Measurements from ENCODE around the gene TLL1.

Gene TLL1

GRCh38 chr4:166064721-166065120, 191.7 kb downstream of the TLL1 start:
- no peak for DNase-seq (ENCODE audit: low read depth)

GRCh38 chr4:166065324-166065723, 192.3 kb downstream of the TLL1 start:
- DNase-seq (ENCODE audit: low read depth): no peak

- no peak for DNase-seq (ENCODE audit: low read depth)
These were observed 193.9 kb downstream of the TLL1 start for GRCh38 chr4:166066936-166067335.

GRCh38 chr4:166067915-166068314, 194.9 kb downstream of the TLL1 start:
- no peak for DNase-seq (ENCODE audit: low read depth)

- no peak for DNase-seq (ENCODE audit: low read depth)
These were observed 200.7 kb downstream of the TLL1 start for GRCh38 chr4:166073783-166074182.

- no peak for DNase-seq (ENCODE audit: low read depth)
These were observed 202.6 kb downstream of the TLL1 start for GRCh38 chr4:166075599-166075998.

GRCh38 chr4:166077782-166078181, 204.7 kb downstream of the TLL1 start:
- no peak for DNase-seq (ENCODE audit: low read depth)

- no peak for DNase-seq (ENCODE audit: low read depth)
These were observed 205.3 kb downstream of the TLL1 start for GRCh38 chr4:166078383-166078782.

GRCh38 chr4:166078955-166079354, 205.9 kb downstream of the TLL1 start:
- DNase-seq (ENCODE audit: low read depth): no peak

GRCh38 chr4:166087569-166087968, 214.5 kb downstream of the TLL1 start:
- DNase-seq (ENCODE audit: low read depth): no peak

GRCh38 chr4:166088576-166088975, 215.5 kb downstream of the TLL1 start:
- DNase-seq (ENCODE audit: low read depth): no peak

GRCh38 chr4:166091146-166091545, 218.1 kb downstream of the TLL1 start:
- DNase-seq (ENCODE audit: low read depth): no peak

GRCh38 chr4:166091912-166092510, 219.0 kb downstream of the TLL1 start:
- DNase-seq (ENCODE audit: low read depth): no peak

GRCh38 chr4:166092797-166093290, 219.8 kb downstream of the TLL1 start:
- no peak for DNase-seq (ENCODE audit: low read depth)

- no peak for DNase-seq (ENCODE audit: low read depth)
These were observed 231.6 kb downstream of the TLL1 start for GRCh38 chr4:166104623-166105022.

GRCh38 chr4:166121897-166122296, 248.9 kb downstream of the TLL1 start:
- DNase-seq (ENCODE audit: low read depth): no peak

GRCh38 chr4:166123546-166123945, 250.5 kb downstream of the TLL1 start:
- DNase-seq (ENCODE audit: low read depth): no peak

GRCh38 chr4:166128403-166128802, 255.4 kb downstream of the TLL1 start:
- DNase-seq (ENCODE audit: low read depth): no peak

- no peak for DNase-seq (ENCODE audit: low read depth)
These were observed 261.2 kb downstream of the TLL1 start for GRCh38 chr4:166134285-166134684.

- DNase-seq (ENCODE audit: low read depth): no peak
These were observed 267.9 kb downstream of the TLL1 start for GRCh38 chr4:166140951-166141350.

- DNase-seq (ENCODE audit: low read depth): no peak
These were observed 270.2 kb downstream of the TLL1 start for GRCh38 chr4:166143227-166143626.

GRCh38 chr4:166144607-166145006, 271.6 kb downstream of the TLL1 start:
- DNase-seq (ENCODE audit: low read depth): no peak

- no peak for DNase-seq (ENCODE audit: low read depth)
These were observed 273.9 kb downstream of the TLL1 start for GRCh38 chr4:166146806-166147540.

Measured in stimulated activated CD8-positive, alpha-beta memory T cell treated with anti-CD3 and anti-CD28 coated beads, Interleukin-12 subunit alpha, Interleukin-12 subunit beta, amount 100 ng/mL, for 4 hours (primary cell).